Activated naive CD8-positive, alpha-beta T cell treated with anti-CD3 and anti-CD28 coated beads, Interleukin-2, amount 50 U/mL, for 24 hours (primary cell): ENCODE data around the gene INHA.

Source experiments
- ATAC-seq: fragments of 150-1000 bp; cut with Tn5 transposase; one replicate; pipeline ENCODE4 v1.10.0; 2021
- DNase-seq: peaks from one replicate; pipeline ENCODE4 v3.0.0; 2021
- H3K27ac Mint-ChIP-seq: one replicate; pipeline ENCODE4 v1.8.0; 2021; ENCODE audit warnings: mild to moderate bottlenecking, mixed read lengths
- H3K27me3 Mint-ChIP-seq: one replicate; pipeline ENCODE4 v1.8.0; 2021; ENCODE audit warnings: mixed read lengths
- H3K36me3 Mint-ChIP-seq: one replicate; pipeline ENCODE4 v1.8.0; 2021; ENCODE audit warnings: low read depth, mixed read lengths
- H3K4me1 Mint-ChIP-seq: one replicate; pipeline ENCODE4 v1.8.0; 2021; ENCODE audit warnings: mixed read lengths
- H3K4me3 Mint-ChIP-seq: one replicate; pipeline ENCODE4 v1.8.0; 2021; ENCODE audit warnings: mild to moderate bottlenecking, moderate library complexity, mixed read lengths
- H3K9me3 Mint-ChIP-seq: one replicate; pipeline ENCODE4 v1.8.0; 2021; ENCODE audit warnings: mixed read lengths

INHA gene

DNA sequence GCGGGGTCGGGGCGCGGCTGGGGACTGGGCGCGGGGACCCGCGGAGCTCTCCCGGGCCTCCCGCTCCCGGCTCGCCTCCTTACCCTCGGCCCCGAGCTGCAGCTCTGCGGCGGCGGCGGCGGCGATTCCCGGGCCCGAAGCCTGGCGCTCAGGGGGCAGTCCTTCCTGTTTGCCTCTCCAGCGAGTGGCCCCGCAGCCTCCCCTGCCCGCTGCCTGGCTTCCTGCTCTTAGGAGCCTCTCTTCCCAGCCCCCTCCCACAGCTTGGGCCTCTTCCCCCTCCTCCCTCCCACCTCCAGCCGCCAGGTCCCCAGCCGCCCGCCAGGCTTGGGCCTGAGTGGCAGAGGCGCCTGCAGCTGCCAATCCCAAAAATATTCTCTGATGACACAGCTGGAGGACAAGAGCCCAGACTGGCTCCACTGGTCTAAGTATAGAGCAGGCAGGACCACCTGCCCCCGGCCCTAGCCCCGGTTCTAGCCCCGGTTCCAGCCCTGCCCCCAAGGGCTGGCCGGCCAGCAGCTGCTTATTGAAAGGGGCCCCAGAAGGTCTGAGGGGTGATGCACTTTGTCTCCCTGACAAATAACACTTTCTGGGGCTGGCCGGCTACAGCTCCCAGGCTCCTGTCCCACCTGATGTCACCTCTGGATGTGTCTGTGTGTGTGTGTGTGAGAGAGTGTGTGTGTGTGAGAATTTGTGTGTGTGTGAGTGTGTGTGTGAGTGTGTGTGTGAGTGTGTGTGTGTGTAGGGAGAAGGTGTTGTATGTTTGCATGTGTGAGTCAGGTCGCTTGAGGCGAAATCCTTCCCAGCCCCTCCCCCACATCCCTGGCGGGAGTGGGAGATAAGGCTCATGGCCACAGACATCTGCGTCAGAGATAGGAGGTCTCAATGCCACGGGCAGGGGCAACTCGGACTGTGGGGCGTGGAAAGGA lies 536 bp upstream of the INHA start, which contains the start of gene OBSL1:
Gene OBSL1, minus strand, starts transcription at position 229 of the 926 bp plus-strand sequence. CDS start 307 bp downstream, outside the sequence.
- Mint-ChIP-seq H3K36me3 (no peaks in the 10 kb centered on the region), H3K4me3 (no peak within 1 kb of the TSS), H3K9me3 (no peaks in the 10 kb centered on the region), H3K4me1 (no peaks in the 10 kb centered on the region), H3K27me3 (peaks cover 47% of the 10 kb centered on the region), H3K27ac (no peak within 1 kb of the TSS)
- ATAC-seq (no peak), DNase-seq (peak; percentile 20)

DNA sequence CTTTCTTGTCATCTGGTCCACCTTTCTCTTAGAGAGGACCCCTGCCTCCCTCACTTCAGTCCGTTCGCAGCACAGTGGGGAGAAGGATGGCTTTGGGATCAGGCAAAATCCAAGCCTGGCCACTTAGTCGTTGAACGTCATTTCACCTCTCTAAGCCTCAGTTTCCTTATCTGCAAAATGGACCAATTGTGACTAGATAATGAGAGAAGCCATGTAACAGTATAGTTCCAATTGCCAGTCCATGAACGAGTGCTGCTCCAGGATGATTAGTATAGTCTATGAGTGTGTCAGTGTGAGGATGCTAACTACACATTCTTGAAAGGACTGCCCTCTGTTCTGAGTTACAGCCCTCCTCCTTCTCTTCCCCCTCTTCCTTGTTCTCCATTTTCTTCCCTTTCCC lies 1.1 kb downstream of the INHA start:
- DNase-seq (no peak), ATAC-seq (no peak)
- Mint-ChIP-seq H3K27ac (no peak overlapping the region), H3K36me3 (no peaks in the 10 kb centered on the region), H3K27me3 (peaks cover 48% of the 10 kb centered on the region), H3K4me1 (no peaks in the 10 kb centered on the region), H3K4me3 (no peak overlapping the region), H3K9me3 (no peaks in the 10 kb centered on the region)

DNA sequence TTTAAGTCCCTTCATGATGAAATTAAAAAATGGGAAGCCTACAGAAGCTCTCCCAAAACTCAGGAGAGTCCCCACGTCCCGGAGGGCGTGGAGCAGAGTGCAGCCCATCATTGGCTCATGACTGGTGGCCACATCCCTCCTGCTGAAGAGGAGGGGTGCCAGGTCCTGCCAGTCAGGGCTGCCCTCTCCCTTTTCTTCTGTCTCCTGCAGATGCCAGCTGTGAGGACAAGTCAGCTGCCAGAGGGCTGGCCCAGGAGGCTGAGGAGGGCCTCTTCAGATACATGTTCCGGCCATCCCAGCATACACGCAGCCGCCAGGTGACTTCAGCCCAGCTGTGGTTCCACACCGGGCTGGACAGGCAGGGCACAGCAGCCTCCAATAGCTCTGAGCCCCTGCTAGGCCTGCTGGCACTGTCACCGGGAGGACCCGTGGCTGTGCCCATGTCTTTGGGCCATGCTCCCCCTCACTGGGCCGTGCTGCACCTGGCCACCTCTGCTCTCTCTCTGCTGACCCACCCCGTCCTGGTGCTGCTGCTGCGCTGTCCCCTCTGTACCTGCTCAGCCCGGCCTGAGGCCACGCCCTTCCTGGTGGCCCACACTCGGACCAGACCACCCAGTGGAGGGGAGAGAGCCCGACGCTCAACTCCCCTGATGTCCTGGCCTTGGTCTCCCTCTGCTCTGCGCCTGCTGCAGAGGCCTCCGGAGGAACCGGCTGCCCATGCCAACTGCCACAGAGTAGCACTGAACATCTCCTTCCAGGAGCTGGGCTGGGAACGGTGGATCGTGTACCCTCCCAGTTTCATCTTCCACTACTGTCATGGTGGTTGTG lies 2.6 kb downstream of the INHA start:
- no peak for DNase-seq
- peaks cover 44% of the 10 kb centered on the region for H3K27me3 Mint-ChIP-seq
- no peak overlapping the region for H3K4me3 Mint-ChIP-seq

DNA sequence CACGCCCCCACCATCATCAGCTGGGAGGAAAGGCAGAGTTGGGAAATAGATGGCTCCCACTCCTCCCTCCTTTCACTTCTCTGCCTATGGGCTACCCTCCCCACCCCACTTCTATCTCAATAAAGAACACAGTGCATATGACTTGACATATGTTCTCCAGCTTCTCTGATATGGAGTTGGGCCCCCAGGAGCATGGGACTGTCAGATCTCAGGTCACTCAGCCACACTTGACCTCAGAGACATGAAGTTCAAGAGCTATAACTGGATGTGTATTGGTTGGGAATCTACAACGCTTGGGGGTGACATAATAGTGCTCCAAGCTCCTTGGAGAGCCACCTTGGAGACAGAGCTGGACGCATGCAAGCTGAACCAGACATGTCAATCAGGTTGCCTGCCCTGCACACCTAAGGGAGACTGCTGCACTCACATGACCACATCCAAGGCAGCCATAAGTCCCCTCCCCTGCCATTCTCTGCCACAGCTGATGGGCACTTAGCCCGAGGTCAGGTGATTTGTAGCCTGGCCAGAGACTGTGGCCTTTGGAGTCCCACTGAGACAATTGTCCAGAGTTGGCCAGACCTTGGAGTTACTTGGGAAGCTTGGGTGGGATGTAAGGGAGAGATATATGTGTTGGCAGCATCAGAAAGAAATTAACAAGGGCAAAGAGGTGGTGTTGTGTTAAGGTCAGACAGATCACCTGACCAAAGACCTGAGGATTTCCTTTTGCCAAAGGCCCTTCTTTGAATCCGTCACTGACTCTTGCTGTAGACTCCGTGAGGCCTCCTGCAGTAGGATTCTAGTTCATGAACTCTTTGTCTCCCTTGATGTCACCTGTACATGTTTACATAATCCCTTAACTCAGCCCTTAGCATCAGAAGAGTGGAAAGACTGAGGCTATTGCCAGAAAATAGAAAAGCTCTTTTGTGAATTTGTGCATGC lies 3.7 kb downstream of the INHA start:
- DNase-seq (no peak), ATAC-seq (no peak)
- Mint-ChIP-seq H3K27ac (no peak overlapping the region), H3K4me3 (no peak overlapping the region), H3K36me3 (no peaks in the 10 kb centered on the region), H3K4me1 (no peaks in the 10 kb centered on the region), H3K27me3 (peaks cover 40% of the 10 kb centered on the region), H3K9me3 (no peaks in the 10 kb centered on the region)

More for the DNA sequence above, 2.6 kb downstream of the INHA start:
- Mint-ChIP-seq H3K36me3 (no peaks in the 10 kb centered on the region), H3K4me1 (no peaks in the 10 kb centered on the region), H3K9me3 (no peaks in the 10 kb centered on the region), H3K27ac (no peak overlapping the region)
- no peak for ATAC-seq

DNA sequence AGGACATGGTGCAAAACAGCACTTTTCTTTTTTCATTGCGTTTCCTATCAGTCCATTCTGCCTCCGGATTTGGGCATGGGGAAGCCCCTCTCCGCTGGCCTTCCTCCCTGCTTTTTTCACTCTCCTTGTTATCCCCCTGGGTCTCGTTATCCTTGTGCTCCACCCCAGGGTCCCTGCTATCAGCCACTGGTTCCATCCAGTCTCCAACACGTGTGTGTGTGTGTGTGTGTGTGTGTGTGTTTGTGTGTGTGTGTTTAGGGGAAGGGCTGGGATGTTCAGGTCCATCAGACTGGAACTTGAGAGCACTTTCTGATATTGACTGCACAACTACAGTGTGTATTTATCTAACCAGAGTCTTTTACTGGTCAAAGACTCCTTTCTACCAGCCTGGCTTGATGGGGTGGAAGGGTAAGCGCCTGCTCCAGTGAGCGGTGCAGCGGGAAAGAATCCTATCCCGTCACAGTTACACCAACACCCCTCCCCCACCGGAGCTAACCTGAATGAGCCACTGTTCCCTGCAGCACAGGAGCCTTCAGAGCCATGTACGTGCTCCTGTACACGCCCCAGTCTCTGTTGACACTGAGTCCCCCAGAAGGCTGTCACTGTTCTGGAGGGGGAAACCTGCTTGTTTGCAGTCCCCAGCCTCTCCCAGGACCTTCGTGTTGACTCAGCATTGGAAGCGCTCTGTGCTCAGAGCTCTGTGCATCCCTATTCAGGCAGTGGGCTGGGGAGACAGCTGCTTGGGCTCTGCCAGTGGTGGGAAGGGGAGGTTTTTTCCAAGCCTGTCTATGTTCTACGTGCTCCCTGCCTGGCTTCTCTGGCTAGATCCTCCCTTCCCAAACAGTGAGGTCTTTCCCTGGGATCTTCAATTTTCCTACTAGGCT lies 4.6 kb downstream of the INHA start:
- peaks cover 39% of the 10 kb centered on the region for H3K27me3 Mint-ChIP-seq
- no peak overlapping the region for H3K27ac Mint-ChIP-seq
- H3K4me3 Mint-ChIP-seq = no peak overlapping the region
- H3K9me3 Mint-ChIP-seq = no peaks in the 10 kb centered on the region
- ATAC-seq (no peak), DNase-seq (no peak)
- H3K36me3 Mint-ChIP-seq = no peaks in the 10 kb centered on the region
- H3K4me1 Mint-ChIP-seq = no peaks in the 10 kb centered on the region

DNA sequence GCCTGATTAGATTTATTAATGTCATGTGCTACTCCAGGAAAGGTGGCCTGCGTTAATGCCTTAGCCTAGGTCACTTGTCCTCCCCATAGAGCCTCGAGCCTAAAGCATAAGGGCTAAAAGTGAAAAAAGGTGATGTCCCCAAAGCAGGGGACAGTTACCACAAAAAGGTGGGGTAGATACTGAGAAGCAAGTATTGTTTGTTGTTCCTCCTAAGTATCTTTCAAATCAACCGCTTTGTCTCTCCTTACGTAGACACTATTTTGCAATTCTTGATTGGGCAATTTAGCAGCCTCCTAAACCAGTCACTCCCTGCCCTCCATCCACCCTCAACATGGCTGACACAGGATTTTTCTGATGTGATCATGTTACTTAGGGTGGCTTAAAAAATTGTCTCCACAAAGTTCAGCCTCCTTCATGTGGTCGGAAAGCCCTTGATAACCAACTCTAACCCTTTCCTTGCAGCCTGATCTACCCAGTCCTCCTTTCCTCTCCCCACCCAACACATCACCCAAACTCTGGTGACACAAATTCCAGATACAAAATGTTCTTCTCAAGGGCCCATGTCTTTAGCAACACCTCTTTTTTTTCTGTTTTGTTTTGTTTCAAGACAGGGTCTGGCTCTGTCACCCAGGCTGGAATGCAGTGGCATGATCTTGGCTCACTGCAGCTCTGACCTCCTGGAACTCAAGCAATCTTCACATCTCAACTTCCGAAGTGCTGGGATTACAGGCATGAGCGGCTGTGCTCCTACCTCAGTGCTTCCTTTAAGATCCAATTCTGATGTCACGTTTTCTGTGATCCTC lies 6.9 kb downstream of the INHA start:
- DNase-seq (no peak), ATAC-seq (no peak)
- Mint-ChIP-seq H3K4me1 (no peaks in the 10 kb centered on the region), H3K4me3 (no peak overlapping the region), H3K36me3 (no peaks in the 10 kb centered on the region), H3K27me3 (peaks cover 21% of the 10 kb centered on the region), H3K9me3 (no peaks in the 10 kb centered on the region), H3K27ac (no peak overlapping the region)

DNA sequence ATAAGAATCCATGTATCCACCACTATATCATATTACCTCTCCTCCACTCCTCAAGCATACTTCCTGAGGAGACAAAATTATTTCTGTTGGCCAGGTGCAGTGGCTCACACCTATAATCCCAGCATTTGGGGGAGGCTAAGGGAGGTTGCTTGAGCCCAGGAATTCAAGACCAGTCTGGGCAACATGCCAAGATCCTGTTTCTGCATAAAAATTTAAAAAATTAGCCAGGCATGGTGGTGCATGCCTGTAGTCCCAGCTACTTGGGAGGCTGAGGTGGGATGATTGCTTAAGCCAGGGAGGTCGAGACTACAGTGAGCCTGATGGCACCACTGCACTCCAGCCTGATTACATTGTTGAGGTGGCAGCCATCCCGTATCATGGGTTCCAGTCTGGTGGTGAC lies 9.2 kb downstream of the INHA start:
- no peaks in the 10 kb centered on the region for H3K4me1 Mint-ChIP-seq
- no peak overlapping the region for H3K27ac Mint-ChIP-seq
- DNase-seq = no peak
- H3K27me3 Mint-ChIP-seq = peaks cover 14% of the 10 kb centered on the region
- no peaks in the 10 kb centered on the region for H3K9me3 Mint-ChIP-seq
- no peak for ATAC-seq
- H3K36me3 Mint-ChIP-seq = no peaks in the 10 kb centered on the region
- no peak overlapping the region for H3K4me3 Mint-ChIP-seq

DNA sequence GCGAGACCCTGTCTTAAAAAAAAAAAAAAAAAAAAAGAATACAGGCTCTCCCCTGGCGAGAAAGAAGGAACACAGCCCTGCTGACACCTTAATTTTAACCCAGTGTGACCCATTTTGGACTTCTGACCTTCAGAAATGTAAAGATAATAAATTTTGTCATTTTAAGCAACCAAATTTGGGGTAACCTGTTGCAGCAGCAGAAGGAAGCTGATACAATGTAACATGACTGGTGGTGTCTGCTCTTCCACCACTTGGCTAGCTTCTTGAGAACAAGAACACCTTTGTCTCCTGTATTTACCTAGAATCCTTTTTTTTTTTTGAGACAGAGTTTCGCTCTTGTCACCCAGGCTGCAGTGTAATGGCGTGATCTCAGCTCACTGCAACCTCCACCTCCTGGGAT lies 19.0 kb downstream of the INHA start:
- H3K27ac Mint-ChIP-seq = no peak overlapping the region
- DNase-seq = no peak
- no peaks in the 10 kb centered on the region for H3K36me3 Mint-ChIP-seq
- no peak for ATAC-seq
- H3K9me3 Mint-ChIP-seq = no peaks in the 10 kb centered on the region
- H3K4me1 Mint-ChIP-seq = no peaks in the 10 kb centered on the region
- peaks cover 8% of the 10 kb centered on the region for H3K27me3 Mint-ChIP-seq
- no peak overlapping the region for H3K4me3 Mint-ChIP-seq

DNA sequence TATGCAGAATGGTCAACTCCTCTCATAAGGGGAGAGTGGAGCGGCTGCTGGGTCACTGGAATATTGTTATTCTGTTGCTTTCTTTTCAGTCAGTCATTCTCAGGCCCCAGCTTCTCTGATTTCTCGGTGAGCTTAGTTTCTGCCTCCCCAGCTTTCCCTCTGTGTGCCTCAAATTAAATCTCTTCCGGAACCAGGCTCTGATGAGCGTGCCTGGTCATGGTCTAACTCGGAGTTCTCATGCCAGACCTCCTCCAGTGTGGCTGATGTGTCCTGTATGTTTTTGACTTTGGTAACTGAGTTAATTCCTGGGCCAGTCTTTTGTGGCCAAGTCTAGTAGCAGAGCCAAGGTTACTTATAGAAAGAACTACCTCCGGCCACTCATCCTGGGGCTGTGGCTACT lies 20.6 kb downstream of the INHA start:
- ATAC-seq = no peak
- Mint-ChIP-seq H3K27ac (no peak overlapping the region), H3K4me1 (peaks cover 11% of the 10 kb centered on the region), H3K9me3 (no peaks in the 10 kb centered on the region), H3K36me3 (no peaks in the 10 kb centered on the region), H3K27me3 (peaks cover 8% of the 10 kb centered on the region), H3K4me3 (no peak overlapping the region)
- DNase-seq = no peak

DNA sequence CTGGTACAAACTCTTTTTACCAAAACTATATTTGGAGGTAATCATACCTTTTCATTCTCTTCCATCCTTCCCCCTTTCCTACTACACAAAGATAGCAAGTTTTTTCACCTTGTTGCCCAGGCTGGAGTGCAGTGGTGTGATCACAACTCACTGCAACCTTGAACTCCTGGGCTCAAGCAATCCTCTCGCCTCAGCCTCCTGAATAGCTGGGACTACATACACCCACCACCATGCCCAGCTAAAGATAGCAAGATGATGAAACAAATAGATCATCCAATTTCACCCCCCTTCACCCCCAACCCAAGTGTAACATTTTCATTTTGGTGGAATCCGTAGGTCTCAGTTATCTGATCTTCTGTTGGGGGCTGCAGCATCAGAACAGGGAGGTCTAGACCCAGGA lies 21.0 kb downstream of the INHA start:
- ATAC-seq = no peak
- DNase-seq = no peak
- H3K4me3 Mint-ChIP-seq = no peak overlapping the region
- no peaks in the 10 kb centered on the region for H3K36me3 Mint-ChIP-seq
- peaks cover 8% of the 10 kb centered on the region for H3K27me3 Mint-ChIP-seq
- peaks cover 14% of the 10 kb centered on the region for H3K4me1 Mint-ChIP-seq
- H3K9me3 Mint-ChIP-seq = no peaks in the 10 kb centered on the region
- H3K27ac Mint-ChIP-seq = no peak overlapping the region

DNA sequence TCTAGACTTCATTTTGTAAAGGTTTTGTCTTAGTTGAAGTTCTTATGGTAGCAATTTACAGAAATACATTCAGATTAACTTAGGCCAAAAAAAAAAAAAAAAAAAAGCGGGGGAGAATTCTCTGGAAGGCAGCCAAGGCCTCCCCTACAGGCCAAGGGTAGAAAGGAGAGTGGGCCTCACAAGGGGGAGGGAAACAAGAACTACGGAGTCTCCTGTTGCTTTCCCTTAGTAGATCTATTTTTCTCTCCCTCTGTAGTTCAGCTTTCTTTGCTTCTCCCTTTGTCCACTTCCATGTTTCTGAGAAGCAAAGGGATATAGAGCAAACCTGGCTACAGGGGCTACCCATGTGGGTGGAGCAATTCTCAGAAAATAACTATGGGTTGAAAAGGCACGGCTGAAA lies 23.1 kb downstream of the INHA start:
- DNase-seq (no peak), ATAC-seq (no peak)
- Mint-ChIP-seq H3K4me1 (peaks cover 20% of the 10 kb centered on the region), H3K36me3 (no peaks in the 10 kb centered on the region), H3K4me3 (no peak overlapping the region), H3K9me3 (no peaks in the 10 kb centered on the region), H3K27me3 (peaks cover 5% of the 10 kb centered on the region), H3K27ac (no peak overlapping the region)

DNA sequence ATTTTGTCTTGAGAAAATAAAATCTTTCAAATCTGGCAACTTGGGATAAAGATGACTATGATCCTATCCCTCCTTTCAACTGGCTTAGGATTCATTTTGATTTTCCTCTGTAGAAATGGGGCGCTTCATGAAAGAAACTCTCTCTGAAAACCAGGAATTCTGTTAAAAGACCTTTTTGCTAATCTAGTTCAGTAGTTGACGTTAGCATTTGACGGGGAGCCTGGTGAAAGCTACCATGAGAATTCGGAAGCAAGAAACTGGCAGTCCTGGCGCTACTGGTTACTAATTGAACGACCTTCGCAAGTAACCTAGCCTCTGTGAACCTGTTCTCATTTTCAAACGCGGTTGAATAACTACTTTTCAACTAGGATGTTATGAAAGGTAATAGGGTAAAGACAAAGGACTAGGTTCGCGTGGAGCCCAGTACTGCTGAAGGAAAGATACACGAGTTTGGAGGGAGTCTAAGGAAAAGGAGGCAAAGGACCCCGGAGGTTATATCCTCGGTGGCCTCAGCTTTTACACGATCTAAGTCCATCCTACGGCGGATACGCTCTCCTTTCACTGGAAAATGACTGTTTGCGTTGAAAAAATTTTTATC lies 24.9 kb downstream of the INHA start:
- DNase-seq = no peak
- ATAC-seq = no peak
- H3K27me3 Mint-ChIP-seq = peaks cover 4% of the 10 kb centered on the region
- peak overlapping the region; percentile 95 for H3K4me3 Mint-ChIP-seq
- H3K4me1 Mint-ChIP-seq = peaks cover 20% of the 10 kb centered on the region
- H3K36me3 Mint-ChIP-seq = peaks cover 8% of the 10 kb centered on the region
- no peaks in the 10 kb centered on the region for H3K9me3 Mint-ChIP-seq
- H3K27ac Mint-ChIP-seq = peak overlapping the region; percentile 97
